Measurements from ENCODE around the gene THEM4. TPM values are rescaled to one million over a fixed set of nuclear protein-coding genes. Genes with fewer than 3 reads are reported as not detected.

The THEM4 gene
- total RNA-seq: 10 to 100 TPM; 21.6 to 23.7 (median 22.2) TPM

DNA sequence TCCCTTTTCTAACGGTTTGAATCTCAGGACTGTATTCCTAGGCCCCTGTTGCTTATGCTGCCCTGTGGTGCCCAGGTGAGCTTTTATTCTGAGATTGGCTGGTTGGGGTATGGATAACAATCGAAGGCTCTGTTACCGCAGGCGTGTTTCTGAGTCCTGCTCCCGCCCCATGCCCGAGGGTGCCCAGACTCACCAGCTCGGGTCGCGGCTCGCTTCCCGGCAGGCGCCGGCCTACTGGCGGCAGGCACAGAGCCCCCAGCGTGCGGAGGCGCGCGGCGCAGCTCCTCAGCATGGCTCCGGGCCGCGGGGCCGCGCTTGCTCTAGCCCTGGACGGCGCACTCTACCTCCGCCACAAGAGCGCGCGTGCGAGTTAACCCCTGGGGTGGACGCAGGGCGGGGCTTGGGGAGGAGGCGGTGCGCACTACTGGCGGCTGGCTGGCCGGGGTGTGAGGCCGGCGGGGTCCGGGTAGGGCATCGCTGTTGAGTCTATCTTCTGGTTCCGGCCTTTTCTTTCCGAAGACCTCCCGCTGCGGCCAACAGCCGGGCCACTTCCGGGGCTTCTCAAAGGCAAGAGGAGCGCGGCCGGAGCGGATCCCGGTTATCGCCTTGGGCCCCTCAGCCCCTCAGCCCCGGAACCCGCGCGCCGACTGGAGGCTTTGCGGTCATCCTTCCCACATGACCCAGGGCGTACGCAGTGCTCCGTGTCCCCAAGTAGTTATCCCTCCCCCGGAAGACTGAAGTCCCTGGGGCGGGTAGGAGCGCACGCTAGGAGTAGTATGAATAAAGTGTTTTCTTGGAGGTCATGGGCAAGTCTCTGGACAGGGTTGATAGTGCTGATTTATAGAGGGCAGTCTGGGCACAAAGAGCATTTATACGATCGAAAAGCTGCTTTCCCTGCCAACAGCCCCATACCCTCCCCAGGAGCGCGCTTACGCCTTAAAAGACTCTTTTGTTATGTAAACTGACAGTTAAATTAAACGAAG, at the start of gene THEM4:
Gene THEM4, minus strand, starts transcription at position 345 of the 983 bp plus-strand sequence. Its CDS starts 53 bp downstream, at position 292.
- H3K9me3 ChIP-seq: peaks cover 0 to 13% of the 10 kb centered on the region in 2 donors
- intact Hi-C loops (cut with DNase I; ENCODE audit: low total_unique reads): no loop called here
- peak within 1 kb of the TSS; percentile 60 to 83 (median 67) for H3K4me3 ChIP-seq
- TF ChIP-seq POLR2AphosphoS5 (IDR thresholded peaks at IDR 0.05) (peak in 2 of 3 donors; percentile 77 to 79), POLR2A (IDR thresholded peaks at IDR 0.05) (no peak)
- TF ChIP-seq, protein P1, sequence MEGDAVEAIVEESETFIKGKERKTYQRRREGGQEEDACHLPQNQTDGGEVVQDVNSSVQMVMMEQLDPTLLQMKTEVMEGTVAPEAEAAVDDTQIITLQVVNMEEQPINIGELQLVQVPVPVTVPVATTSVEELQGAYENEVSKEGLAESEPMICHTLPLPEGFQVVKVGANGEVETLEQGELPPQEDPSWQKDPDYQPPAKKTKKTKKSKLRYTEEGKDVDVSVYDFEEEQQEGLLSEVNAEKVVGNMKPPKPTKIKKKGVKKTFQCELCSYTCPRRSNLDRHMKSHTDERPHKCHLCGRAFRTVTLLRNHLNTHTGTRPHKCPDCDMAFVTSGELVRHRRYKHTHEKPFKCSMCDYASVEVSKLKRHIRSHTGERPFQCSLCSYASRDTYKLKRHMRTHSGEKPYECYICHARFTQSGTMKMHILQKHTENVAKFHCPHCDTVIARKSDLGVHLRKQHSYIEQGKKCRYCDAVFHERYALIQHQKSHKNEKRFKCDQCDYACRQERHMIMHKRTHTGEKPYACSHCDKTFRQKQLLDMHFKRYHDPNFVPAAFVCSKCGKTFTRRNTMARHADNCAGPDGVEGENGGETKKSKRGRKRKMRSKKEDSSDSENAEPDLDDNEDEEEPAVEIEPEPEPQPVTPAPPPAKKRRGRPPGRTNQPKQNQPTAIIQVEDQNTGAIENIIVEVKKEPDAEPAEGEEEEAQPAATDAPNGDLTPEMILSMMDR (IDR thresholded peaks at IDR 0.05): peak in 1 of 3 donors; percentile 10
- H3K36me3 ChIP-seq: no peaks in the 10 kb centered on the region
- peak; percentile 94 to 96 for DNase-seq (ENCODE audit: low spot score in 2 of 2)
- peaks cover 0 to 6% of the 10 kb centered on the region in 2 donors for H3K4me1 ChIP-seq
- peak within 1 kb of the TSS; percentile 93 to 95 for H3K27ac ChIP-seq
- H3K27me3 ChIP-seq: no peaks in the 10 kb centered on the region

DNA sequence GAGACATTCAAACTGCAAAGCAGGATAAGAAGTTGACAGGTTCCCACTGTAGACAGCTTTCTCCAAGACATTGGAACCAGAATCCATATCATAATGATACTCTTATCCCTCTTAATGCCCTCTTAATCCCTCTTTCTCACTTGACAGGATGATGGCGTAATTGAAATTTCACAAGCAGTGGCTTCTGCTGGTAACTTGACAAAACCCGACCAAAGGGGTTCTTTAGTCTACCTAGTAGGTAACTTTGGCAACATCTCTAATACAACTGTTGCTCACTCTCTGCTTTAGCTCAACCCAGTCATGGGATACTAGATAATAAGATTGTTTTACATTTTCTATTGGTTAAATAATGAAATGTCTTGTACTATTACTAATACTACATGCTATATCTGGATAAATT, 49.6 kb upstream of the THEM4 start:
- Histone ChIP-seq H3K36me3 (no peaks in the 10 kb centered on the region), H3K9me3 (no peaks in the 10 kb centered on the region), H3K4me3 (no peak overlapping the region), H3K27ac (no peak overlapping the region), H3K27me3 (no peaks in the 10 kb centered on the region), H3K4me1 (no peaks in the 10 kb centered on the region)
- TF ChIP-seq POLR2AphosphoS5 (IDR thresholded peaks at IDR 0.05) (no peak), POLR2A (IDR thresholded peaks at IDR 0.05) (no peak)
- TF ChIP-seq, protein P1 (IDR thresholded peaks at IDR 0.05): no peak
- intact Hi-C loops (cut with DNase I; ENCODE audit: low total_unique reads): no loop called here
- DNase-seq (ENCODE audit: low spot score in 2 of 2): no peak

DNA sequence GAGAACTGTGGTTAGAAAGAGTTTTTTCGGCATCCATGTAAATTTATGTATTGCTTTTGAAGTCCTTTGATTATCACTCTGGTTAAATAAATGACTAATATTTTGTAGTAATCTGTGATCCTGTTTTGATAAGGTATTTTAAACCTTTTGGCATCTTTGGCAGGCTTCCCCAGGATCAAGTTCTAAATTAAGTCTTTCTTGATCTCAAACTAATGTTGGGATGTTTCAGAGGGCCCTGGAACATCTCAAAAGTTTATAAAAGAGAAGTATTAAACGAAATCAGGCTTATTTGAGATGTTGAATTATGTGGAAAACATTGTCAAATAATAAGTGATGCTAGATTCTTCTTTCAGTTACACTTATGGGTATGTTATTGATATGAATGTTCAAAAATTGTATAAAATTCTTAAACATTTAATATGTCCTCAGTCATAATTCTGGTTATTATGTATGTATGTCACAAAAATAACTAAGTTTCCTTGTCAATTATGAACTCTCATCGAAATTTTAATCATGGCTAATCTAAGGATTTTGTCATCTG, 47.7 kb upstream of the THEM4 start:
- TF ChIP-seq, protein P1 (IDR thresholded peaks at IDR 0.05): no peak
- TF ChIP-seq POLR2A (IDR thresholded peaks at IDR 0.05): no peak
- TF ChIP-seq POLR2AphosphoS5 (IDR thresholded peaks at IDR 0.05): no peak
- Histone ChIP-seq H3K27ac (no peak overlapping the region), H3K27me3 (no peaks in the 10 kb centered on the region), H3K36me3 (no peaks in the 10 kb centered on the region), H3K4me1 (no peaks in the 10 kb centered on the region), H3K9me3 (no peaks in the 10 kb centered on the region), H3K4me3 (no peak overlapping the region)
- DNase-seq (ENCODE audit: low spot score in 2 of 2): no peak
- intact Hi-C loops (cut with DNase I; ENCODE audit: low total_unique reads): no loop called here

DNA sequence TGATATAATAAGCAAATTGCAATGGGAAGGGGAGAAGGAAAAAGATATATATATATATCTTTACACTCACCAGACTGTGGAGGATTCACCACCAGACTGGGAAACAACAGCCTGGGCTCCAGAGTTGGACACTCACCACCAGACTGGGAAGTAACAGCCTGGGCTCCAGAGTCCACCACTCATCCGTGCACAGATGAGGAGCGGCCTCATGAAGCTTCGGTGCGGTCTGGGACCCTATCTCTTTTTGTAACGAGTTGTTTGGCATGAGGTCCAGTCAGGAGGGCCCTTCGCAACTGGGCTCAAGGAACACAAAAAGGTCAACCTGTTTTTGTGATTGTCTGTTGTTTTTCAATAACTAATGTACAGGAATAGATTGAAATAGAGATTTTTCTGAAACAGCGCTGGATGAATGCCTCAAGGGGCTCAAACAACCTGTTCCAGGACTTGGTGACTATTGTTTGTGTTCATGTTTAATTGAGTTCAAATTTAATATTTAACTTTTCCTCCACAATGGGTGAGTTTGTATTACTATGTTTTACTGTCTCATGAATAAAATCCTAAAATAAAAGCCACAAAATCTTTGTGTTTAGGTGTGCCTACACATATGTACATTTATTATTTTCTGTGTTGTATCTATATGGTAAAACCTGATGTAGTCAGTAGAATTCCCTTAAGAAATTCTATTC, 44.2 kb upstream of the THEM4 start:
- Histone ChIP-seq H3K9me3 (no peaks in the 10 kb centered on the region), H3K27me3 (no peaks in the 10 kb centered on the region), H3K27ac (no peak overlapping the region), H3K4me3 (no peak overlapping the region), H3K4me1 (no peaks in the 10 kb centered on the region), H3K36me3 (no peaks in the 10 kb centered on the region)
- TF ChIP-seq POLR2AphosphoS5 (IDR thresholded peaks at IDR 0.05): no peak
- TF ChIP-seq POLR2A (IDR thresholded peaks at IDR 0.05): no peak
- TF ChIP-seq, protein P1 (IDR thresholded peaks at IDR 0.05): no peak
- intact Hi-C loops (cut with DNase I; ENCODE audit: low total_unique reads): no loop called here
- no peak for DNase-seq (ENCODE audit: low spot score in 2 of 2)

Data from breast epithelium (tissue), 4 donors.